ENCODE data around the gene BST1. TPM values are rescaled to one million over a fixed set of nuclear protein-coding genes. Genes with fewer than 3 reads are reported as not detected.

Gene BST1
- polyA plus RNA-seq, 2 donors = 0.96 to 1.5 TPM

DNA sequence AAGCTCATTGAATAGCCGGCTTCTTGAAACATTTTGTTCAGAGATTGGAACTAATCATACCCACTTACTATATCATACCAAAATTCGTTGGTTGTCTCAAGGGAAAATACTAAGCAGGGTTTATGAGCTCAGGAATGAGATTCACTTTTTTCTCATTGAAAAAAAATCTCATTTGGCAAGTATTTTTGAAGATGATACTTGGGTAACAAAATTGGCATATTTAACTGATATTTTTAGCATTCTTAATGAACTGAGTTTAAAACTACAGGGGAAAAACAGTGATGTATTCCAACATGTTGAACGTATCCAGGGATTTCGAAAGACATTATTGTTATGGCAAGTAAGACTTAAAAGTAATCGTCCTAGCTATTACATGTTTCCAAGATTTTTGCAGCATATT lies 14.8 kb upstream of the BST1 start:
- H3K9me3 ChIP-seq (ENCODE audit: control insufficient read depth in 2 of 2, insufficient read depth in 1 of 2, low read depth in 1 of 2, low read length in 1 of 2) = no peaks in the 10 kb centered on the region
- 76 to 79% methylated on average over 5 of the region's 5 CpGs for WGBS, 2 donors
- no peak overlapping the region for H3K4me3 ChIP-seq (ENCODE audit: low read depth in 1 of 2, low read length in 2 of 2)
- peaks cover 0 to 3% of the 10 kb centered on the region in 2 donors for H3K4me1 ChIP-seq (ENCODE audit: control insufficient read depth in 2 of 2, insufficient read depth in 2 of 2, low read length in 1 of 2)
- no peak overlapping the region for H3K27ac ChIP-seq (ENCODE audit: low read depth in 2 of 2, low read length in 1 of 2)
- H3K27me3 ChIP-seq (ENCODE audit: control insufficient read depth in 1 of 2, insufficient read depth in 2 of 2, low read length in 2 of 2) = no peaks in the 10 kb centered on the region
- H3K36me3 ChIP-seq (ENCODE audit: control insufficient read depth in 2 of 2, insufficient read depth in 2 of 2, low read length in 1 of 2) = no peaks in the 10 kb centered on the region

DNA sequence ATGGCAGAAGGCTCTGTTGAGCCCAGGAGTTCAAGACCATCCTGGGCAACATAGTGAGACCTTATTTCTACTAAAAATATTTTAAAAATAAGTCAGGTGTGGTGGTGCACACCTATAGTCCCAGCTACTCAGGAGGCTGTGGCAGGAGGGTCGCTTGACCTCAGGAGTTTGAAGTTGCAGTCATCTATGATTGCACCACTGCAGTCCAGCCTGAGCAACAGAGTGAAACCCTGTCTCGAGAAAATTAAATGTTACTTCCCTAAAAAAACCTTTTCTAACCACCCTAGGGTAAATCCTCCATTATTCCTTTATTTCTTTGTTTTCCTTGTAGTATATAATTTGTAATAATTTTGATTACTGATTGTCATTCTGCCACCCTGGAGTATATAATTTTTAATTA lies 13.3 kb upstream of the BST1 start:
- no peaks in the 10 kb centered on the region for H3K27me3 ChIP-seq (ENCODE audit: control insufficient read depth in 1 of 2, insufficient read depth in 2 of 2, low read length in 2 of 2)
- H3K36me3 ChIP-seq (ENCODE audit: control insufficient read depth in 2 of 2, insufficient read depth in 2 of 2, low read length in 1 of 2) = no peaks in the 10 kb centered on the region
- no peak overlapping the region for H3K4me3 ChIP-seq (ENCODE audit: low read depth in 1 of 2, low read length in 2 of 2)
- WGBS, 2 donors = 88 to 92% methylated on average over 2 of the region's 2 CpGs
- no peaks in the 10 kb centered on the region for H3K9me3 ChIP-seq (ENCODE audit: control insufficient read depth in 2 of 2, insufficient read depth in 1 of 2, low read depth in 1 of 2, low read length in 1 of 2)
- peaks cover 0 to 2% of the 10 kb centered on the region in 2 donors for H3K4me1 ChIP-seq (ENCODE audit: control insufficient read depth in 2 of 2, insufficient read depth in 2 of 2, low read length in 1 of 2)
- H3K27ac ChIP-seq (ENCODE audit: low read depth in 2 of 2, low read length in 1 of 2) = no peak overlapping the region

DNA sequence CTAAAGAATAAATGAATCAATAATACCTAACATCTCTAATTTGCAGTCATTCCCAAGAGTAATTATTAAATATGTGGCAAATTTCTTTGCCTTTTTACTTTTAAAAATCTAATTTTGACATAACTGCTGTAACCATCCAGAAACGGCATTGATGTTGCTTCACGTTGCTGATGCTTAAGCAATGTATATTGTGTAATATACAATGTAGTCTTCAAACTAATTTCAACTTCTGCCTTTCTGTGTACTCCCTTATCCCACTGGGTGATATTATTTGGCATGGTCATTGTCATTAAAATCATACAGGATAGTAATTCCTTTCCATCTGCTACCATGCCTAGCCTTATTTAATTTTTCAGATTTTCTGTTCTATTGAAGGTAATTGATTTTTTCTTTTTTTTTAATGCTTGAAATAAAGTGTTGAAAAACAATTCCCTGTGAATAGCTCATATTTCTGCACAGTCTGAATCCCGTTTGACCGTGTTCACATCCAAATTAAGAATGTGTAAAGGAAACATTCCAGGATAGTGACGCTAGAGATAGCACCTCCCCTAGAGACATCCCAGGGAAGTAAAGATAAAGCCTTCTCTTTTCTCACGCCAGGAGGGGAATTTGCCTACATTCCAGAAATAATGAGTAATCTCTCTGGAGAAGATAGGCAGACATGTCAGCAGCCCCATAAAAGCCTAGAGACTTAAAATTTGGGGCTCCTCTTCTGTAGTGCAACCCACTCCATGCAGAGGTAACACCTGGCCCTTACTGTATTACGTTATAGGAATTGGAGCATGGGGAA lies 12.7 kb upstream of the BST1 start:
- no peaks in the 10 kb centered on the region for H3K27me3 ChIP-seq (ENCODE audit: control insufficient read depth in 1 of 2, insufficient read depth in 2 of 2, low read length in 2 of 2)
- no peak overlapping the region for H3K27ac ChIP-seq (ENCODE audit: low read depth in 2 of 2, low read length in 1 of 2)
- H3K36me3 ChIP-seq (ENCODE audit: control insufficient read depth in 2 of 2, insufficient read depth in 2 of 2, low read length in 1 of 2) = no peaks in the 10 kb centered on the region
- peaks cover 0 to 2% of the 10 kb centered on the region in 2 donors for H3K4me1 ChIP-seq (ENCODE audit: control insufficient read depth in 2 of 2, insufficient read depth in 2 of 2, low read length in 1 of 2)
- H3K9me3 ChIP-seq (ENCODE audit: control insufficient read depth in 2 of 2, insufficient read depth in 1 of 2, low read depth in 1 of 2, low read length in 1 of 2) = no peaks in the 10 kb centered on the region
- WGBS, 2 donors = 55 to 56% methylated on average over 7 of the region's 7 CpGs
- no peak overlapping the region for H3K4me3 ChIP-seq (ENCODE audit: low read depth in 1 of 2, low read length in 2 of 2)

DNA sequence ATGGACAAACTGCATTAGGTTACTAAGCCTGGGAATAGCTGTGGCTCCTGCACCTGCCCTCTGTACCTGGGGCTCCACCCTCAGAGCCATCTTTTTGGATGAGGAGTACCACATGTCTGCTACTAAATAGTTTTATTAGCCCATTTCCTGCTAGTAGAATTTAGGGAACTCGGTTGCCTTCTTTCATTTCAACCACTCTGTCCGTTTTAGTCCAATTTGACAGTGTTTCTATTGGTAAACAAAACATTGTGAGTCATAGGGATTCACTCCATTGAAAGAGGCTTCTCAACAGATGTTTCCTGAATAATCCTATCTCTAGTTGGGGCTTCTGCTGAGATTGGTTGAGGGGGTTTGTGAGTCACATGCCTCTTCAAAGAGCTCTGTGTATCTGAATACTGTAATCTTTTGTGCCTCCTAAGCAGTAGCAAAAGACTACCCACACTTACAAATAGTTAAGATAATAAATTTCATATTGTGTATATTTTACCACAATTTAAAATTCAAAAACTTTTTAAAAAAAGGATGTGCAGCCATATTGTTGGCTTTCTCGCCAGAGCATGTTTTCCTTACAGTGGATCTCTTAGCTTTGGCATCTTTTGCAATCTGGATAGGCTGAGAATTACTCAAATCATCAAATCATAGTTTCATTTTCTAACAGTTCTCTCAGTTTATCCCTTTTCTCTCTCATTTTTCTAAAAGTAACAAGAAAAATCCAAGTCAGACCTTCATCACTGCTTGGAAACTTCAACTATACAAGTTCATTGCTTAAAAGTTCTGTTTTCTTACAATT lies 11.3 kb upstream of the BST1 start:
- no peak overlapping the region for H3K4me3 ChIP-seq (ENCODE audit: low read depth in 1 of 2, low read length in 2 of 2)
- no peaks in the 10 kb centered on the region for H3K36me3 ChIP-seq (ENCODE audit: control insufficient read depth in 2 of 2, insufficient read depth in 2 of 2, low read length in 1 of 2)
- peak overlapping the region in 1 of 2 donors; percentile 22 for H3K27ac ChIP-seq (ENCODE audit: low read depth in 2 of 2, low read length in 1 of 2)
- 62 to 63% methylated on average over 3 of the region's 3 CpGs for WGBS, 2 donors
- H3K9me3 ChIP-seq (ENCODE audit: control insufficient read depth in 2 of 2, insufficient read depth in 1 of 2, low read depth in 1 of 2, low read length in 1 of 2) = no peaks in the 10 kb centered on the region
- H3K27me3 ChIP-seq (ENCODE audit: control insufficient read depth in 1 of 2, insufficient read depth in 2 of 2, low read length in 2 of 2) = no peaks in the 10 kb centered on the region
- H3K4me1 ChIP-seq (ENCODE audit: control insufficient read depth in 2 of 2, insufficient read depth in 2 of 2, low read length in 1 of 2) = peaks cover 0 to 3% of the 10 kb centered on the region in 2 donors

DNA sequence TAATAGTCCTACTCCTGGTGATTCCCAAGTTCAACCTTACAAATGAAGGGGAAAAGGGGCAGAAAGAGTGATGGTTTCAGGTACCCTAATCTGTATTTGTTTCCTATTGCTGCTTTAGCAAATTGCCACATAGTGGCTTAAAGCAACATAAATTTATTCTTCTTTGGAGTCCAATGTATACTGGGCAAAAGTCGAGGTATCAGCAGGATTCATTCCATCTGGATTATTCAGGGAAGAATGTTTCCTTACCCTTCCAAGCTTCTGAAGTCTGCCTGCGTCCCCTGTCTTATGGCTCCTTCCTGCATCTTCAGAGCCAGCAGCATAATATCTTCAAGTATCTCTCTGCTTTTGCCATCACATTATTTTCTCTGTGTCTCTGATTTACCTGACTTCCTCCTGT lies 10.3 kb upstream of the BST1 start:
- H3K4me1 ChIP-seq (ENCODE audit: control insufficient read depth in 2 of 2, insufficient read depth in 2 of 2, low read length in 1 of 2) = peaks cover 0 to 3% of the 10 kb centered on the region in 2 donors
- H3K4me3 ChIP-seq (ENCODE audit: low read depth in 1 of 2, low read length in 2 of 2) = no peak overlapping the region
- no peaks in the 10 kb centered on the region for H3K36me3 ChIP-seq (ENCODE audit: control insufficient read depth in 2 of 2, insufficient read depth in 2 of 2, low read length in 1 of 2)
- H3K27me3 ChIP-seq (ENCODE audit: control insufficient read depth in 1 of 2, insufficient read depth in 2 of 2, low read length in 2 of 2) = no peaks in the 10 kb centered on the region
- 91 to 92% methylated on average over 2 of the region's 2 CpGs for WGBS, 2 donors
- H3K9me3 ChIP-seq (ENCODE audit: control insufficient read depth in 2 of 2, insufficient read depth in 1 of 2, low read depth in 1 of 2, low read length in 1 of 2) = no peaks in the 10 kb centered on the region
- no peak overlapping the region for H3K27ac ChIP-seq (ENCODE audit: low read depth in 2 of 2, low read length in 1 of 2)

DNA sequence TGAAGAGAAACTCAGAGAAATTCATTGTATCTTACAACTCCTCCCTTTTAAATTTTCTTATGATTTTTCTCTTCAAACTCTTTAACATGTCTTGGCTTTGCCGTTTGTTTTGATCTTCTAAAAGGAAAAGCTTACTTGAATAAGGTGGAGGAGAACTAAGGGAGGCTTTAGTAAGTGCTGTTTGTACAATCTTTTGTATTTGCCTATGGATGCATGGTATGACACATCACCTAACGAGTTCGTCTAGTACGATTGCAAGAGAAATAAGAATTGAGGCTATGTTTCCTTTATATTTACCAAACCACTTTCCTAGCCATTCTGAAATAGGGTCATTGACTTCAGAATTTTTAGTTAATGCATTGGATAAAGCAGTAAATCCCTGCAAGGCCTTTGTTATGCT lies 8.4 kb upstream of the BST1 start:
- H3K4me1 ChIP-seq (ENCODE audit: control insufficient read depth in 2 of 2, insufficient read depth in 2 of 2, low read length in 1 of 2) = peaks cover 0 to 3% of the 10 kb centered on the region in 2 donors
- no peaks in the 10 kb centered on the region for H3K27me3 ChIP-seq (ENCODE audit: control insufficient read depth in 1 of 2, insufficient read depth in 2 of 2, low read length in 2 of 2)
- no peaks in the 10 kb centered on the region for H3K9me3 ChIP-seq (ENCODE audit: control insufficient read depth in 2 of 2, insufficient read depth in 1 of 2, low read depth in 1 of 2, low read length in 1 of 2)
- no peak overlapping the region for H3K4me3 ChIP-seq (ENCODE audit: low read depth in 1 of 2, low read length in 2 of 2)
- WGBS, 2 donors = 53 to 65% methylated on average over 4 of the region's 4 CpGs
- H3K27ac ChIP-seq (ENCODE audit: low read depth in 2 of 2, low read length in 1 of 2) = peak overlapping the region in 1 of 2 donors; percentile 59
- no peaks in the 10 kb centered on the region for H3K36me3 ChIP-seq (ENCODE audit: control insufficient read depth in 2 of 2, insufficient read depth in 2 of 2, low read length in 1 of 2)

DNA sequence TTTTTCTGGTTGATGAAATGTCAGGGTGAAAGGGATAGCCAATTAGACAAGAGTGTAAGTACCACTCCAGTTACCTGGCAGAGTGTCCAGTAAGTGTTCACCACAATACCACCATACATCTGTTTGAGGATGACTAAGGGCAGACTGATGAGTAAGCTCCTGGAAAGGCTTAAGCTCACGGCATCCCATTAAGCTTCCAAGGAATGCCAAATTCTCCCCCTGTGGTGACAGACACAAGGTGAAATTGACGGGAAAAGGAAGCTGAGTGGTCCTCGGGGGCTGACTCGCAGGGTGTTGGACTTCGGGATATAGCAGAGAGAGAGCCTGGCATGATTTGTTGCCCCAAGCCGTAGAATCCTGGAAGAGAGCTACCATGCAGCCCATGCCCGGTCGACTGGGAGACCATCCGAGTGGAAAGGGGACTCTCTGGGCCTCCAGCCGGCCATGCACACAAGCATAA lies 7.6 kb upstream of the BST1 start:
- Histone ChIP-seq H3K27ac (ENCODE audit: low read depth in 2 of 2, low read length in 1 of 2) (no peak overlapping the region), H3K4me1 (ENCODE audit: control insufficient read depth in 2 of 2, insufficient read depth in 2 of 2, low read length in 1 of 2) (peaks cover 0 to 3% of the 10 kb centered on the region in 2 donors), H3K36me3 (ENCODE audit: control insufficient read depth in 2 of 2, insufficient read depth in 2 of 2, low read length in 1 of 2) (no peaks in the 10 kb centered on the region), H3K27me3 (ENCODE audit: control insufficient read depth in 1 of 2, insufficient read depth in 2 of 2, low read length in 2 of 2) (no peaks in the 10 kb centered on the region), H3K4me3 (ENCODE audit: low read depth in 1 of 2, low read length in 2 of 2) (no peak overlapping the region), H3K9me3 (ENCODE audit: control insufficient read depth in 2 of 2, insufficient read depth in 1 of 2, low read depth in 1 of 2, low read length in 1 of 2) (no peaks in the 10 kb centered on the region)
- WGBS, 2 donors = 70 to 81% methylated on average over 10 of the region's 10 CpGs

DNA sequence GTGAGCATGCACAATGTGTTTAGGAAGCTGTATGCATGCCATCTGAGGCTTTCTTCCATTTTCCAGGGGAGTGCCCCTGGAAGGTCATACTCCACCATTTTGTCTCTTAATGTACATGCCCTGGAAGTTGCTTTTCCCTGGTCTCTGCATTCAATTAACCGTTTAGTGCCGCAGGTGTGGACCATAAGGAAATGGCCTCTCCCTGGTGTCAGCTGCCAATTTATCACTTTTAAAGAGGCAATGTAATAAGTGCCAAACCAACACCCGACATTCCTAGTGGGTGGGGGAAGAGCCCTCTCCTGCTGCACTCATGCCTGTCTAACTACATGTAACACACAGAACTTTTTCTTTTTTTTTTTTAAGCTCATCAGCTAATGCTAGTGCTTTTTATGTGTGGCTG lies 7.1 kb upstream of the BST1 start:
- 51 to 53% methylated on average over 3 of the region's 3 CpGs for WGBS, 2 donors
- H3K4me3 ChIP-seq (ENCODE audit: low read depth in 1 of 2, low read length in 2 of 2) = no peak overlapping the region
- no peaks in the 10 kb centered on the region for H3K27me3 ChIP-seq (ENCODE audit: control insufficient read depth in 1 of 2, insufficient read depth in 2 of 2, low read length in 2 of 2)
- H3K36me3 ChIP-seq (ENCODE audit: control insufficient read depth in 2 of 2, insufficient read depth in 2 of 2, low read length in 1 of 2) = no peaks in the 10 kb centered on the region
- H3K4me1 ChIP-seq (ENCODE audit: control insufficient read depth in 2 of 2, insufficient read depth in 2 of 2, low read length in 1 of 2) = peaks cover 0 to 3% of the 10 kb centered on the region in 2 donors
- no peaks in the 10 kb centered on the region for H3K9me3 ChIP-seq (ENCODE audit: control insufficient read depth in 2 of 2, insufficient read depth in 1 of 2, low read depth in 1 of 2, low read length in 1 of 2)
- no peak overlapping the region for H3K27ac ChIP-seq (ENCODE audit: low read depth in 2 of 2, low read length in 1 of 2)

DNA sequence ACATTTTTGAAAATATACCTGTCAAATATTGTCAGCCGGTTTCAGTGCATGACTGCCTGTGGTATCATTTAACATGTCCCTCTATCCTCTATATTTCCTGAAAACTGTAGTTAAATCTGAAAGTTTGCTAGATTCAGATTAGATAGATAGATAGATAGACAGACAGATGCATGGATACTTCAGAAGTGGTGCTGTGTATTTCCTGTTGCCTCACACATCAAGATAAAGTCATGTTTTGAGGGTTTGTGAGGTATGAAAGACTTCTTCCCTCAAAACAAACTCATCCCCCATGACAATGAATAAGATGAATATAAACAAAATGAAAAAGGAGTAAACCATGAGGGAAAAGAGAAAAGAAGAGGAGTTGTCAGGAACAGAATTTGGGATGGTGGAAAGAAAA lies 6.0 kb upstream of the BST1 start:
- Histone ChIP-seq H3K4me1 (ENCODE audit: control insufficient read depth in 2 of 2, insufficient read depth in 2 of 2, low read length in 1 of 2) (peaks cover 0 to 3% of the 10 kb centered on the region in 2 donors), H3K9me3 (ENCODE audit: control insufficient read depth in 2 of 2, insufficient read depth in 1 of 2, low read depth in 1 of 2, low read length in 1 of 2) (no peaks in the 10 kb centered on the region), H3K27ac (ENCODE audit: low read depth in 2 of 2, low read length in 1 of 2) (no peak overlapping the region), H3K27me3 (ENCODE audit: control insufficient read depth in 1 of 2, insufficient read depth in 2 of 2, low read length in 2 of 2) (no peaks in the 10 kb centered on the region), H3K36me3 (ENCODE audit: control insufficient read depth in 2 of 2, insufficient read depth in 2 of 2, low read length in 1 of 2) (no peaks in the 10 kb centered on the region), H3K4me3 (ENCODE audit: low read depth in 1 of 2, low read length in 2 of 2) (no peak overlapping the region)
- 98% methylated on average over 1 of the region's 1 CpG for WGBS, 2 donors
